Mucosa of gallbladder (tissue), 1 donor: ENCODE results near the gene ARHGAP10. TPM values are rescaled to one million over a fixed set of nuclear protein-coding genes. Genes with fewer than 3 reads are reported as not detected.
"Not testable (repeated sequence)": the region's sequence is repeated elsewhere in the genome, so short reads cannot be mapped to it uniquely, and the experiment has no call there.

Source experiments
- DNase-seq: peaks from one replicate; pipeline ENCODE4 v3.0.0-alpha.2; 2020; ENCODE audit warnings: low spot score
- total RNA-seq: library from RNA; stranded (reverse); gene quantifications from one replicate; pipeline ENCODE4 v1.2.1, GENCODE V29; 2021
- donor health status: DM: no; HTN: no; CAD: no.

Gene ARHGAP10
- total RNA-seq, 1 donor from 2014 or later: 52.2 TPM

GRCh38 chr4:147985376-147985775 lies 253.5 kb downstream of the ARHGAP10 start:
- no peak for DNase-seq

- DNase-seq: no peak
Observed at GRCh38 chr4:147987252-147987651, 255.4 kb downstream of the ARHGAP10 start.

GRCh38 chr4:147991543-147992283 lies 259.8 kb downstream of the ARHGAP10 start:
- no peak for DNase-seq

- no peak for DNase-seq
Observed at GRCh38 chr4:147994076-147994475, 262.2 kb downstream of the ARHGAP10 start.

GRCh38 chr4:147994491-147995385 lies 262.9 kb downstream of the ARHGAP10 start:
- DNase-seq: no peak

GRCh38 chr4:147996859-147997258 lies 265.0 kb downstream of the ARHGAP10 start:
- DNase-seq: no peak

GRCh38 chr4:148000038-148000437 lies 268.1 kb downstream of the ARHGAP10 start:
- not testable (repeated sequence) for DNase-seq

GRCh38 chr4:148004228-148004857 lies 272.5 kb downstream of the ARHGAP10 start:
- DNase-seq: no peak

GRCh38 chr4:148006001-148006400 lies 274.1 kb downstream of the ARHGAP10 start:
- no peak for DNase-seq

GRCh38 chr4:148007314-148007760 lies 275.4 kb downstream of the ARHGAP10 start:
- no peak for DNase-seq

- no peak for DNase-seq
Observed at GRCh38 chr4:148007792-148008191, 275.9 kb downstream of the ARHGAP10 start.

- DNase-seq: no peak
Observed at GRCh38 chr4:148015058-148015457, 283.2 kb downstream of the ARHGAP10 start.

GRCh38 chr4:148015468-148015867 lies 283.6 kb downstream of the ARHGAP10 start:
- no peak for DNase-seq

- DNase-seq: no peak
Observed at GRCh38 chr4:148016063-148016637, 284.3 kb downstream of the ARHGAP10 start.

- DNase-seq: no peak
Observed at GRCh38 chr4:148017801-148018200, 285.9 kb downstream of the ARHGAP10 start.

GRCh38 chr4:148021686-148022085 lies 289.8 kb downstream of the ARHGAP10 start:
- no peak for DNase-seq

GRCh38 chr4:148022975-148023374 lies 291.1 kb downstream of the ARHGAP10 start:
- no peak for DNase-seq

- no peak for DNase-seq
Observed at GRCh38 chr4:148023512-148024181, 291.8 kb downstream of the ARHGAP10 start.

- no peak for DNase-seq
Observed at GRCh38 chr4:148025981-148026380, 294.1 kb downstream of the ARHGAP10 start.

GRCh38 chr4:148027201-148027600 lies 295.3 kb downstream of the ARHGAP10 start:
- no peak for DNase-seq

GRCh38 chr4:148029781-148030180 lies 297.9 kb downstream of the ARHGAP10 start:
- DNase-seq: no peak
